NCI-H226 (cell line): ENCODE results near the gene NOX4.

Experiments used
- DNase-seq: peaks from one replicate; pipeline ENCODE4 v3.0.0-alpha.2; 2015

The NOX4 gene

GRCh38 chr11:89490981-89491690 is at the start of gene NOX4:
TSS of gene NOX4 (minus strand) at chr11:89491375. CDS start at chr11:89491246, 129 bp downstream.
- DNase-seq = no peak

- no peak for DNase-seq
Measured at GRCh38 chr11:89540826-89541225, 49.7 kb upstream of the NOX4 start.

GRCh38 chr11:89537936-89538335 is 46.8 kb upstream of the NOX4 start:
- no peak for DNase-seq

GRCh38 chr11:89536926-89537325 is 45.8 kb upstream of the NOX4 start:
- DNase-seq = no peak

GRCh38 chr11:89535221-89535620 is 44.0 kb upstream of the NOX4 start:
- no peak for DNase-seq

- DNase-seq = no peak
Measured at GRCh38 chr11:89529626-89530380, 38.6 kb upstream of the NOX4 start.

GRCh38 chr11:89521792-89522191 is 30.6 kb upstream of the NOX4 start:
- no peak for DNase-seq

- no peak for DNase-seq
Measured at GRCh38 chr11:89521294-89521693, 30.1 kb upstream of the NOX4 start.

- no peak for DNase-seq
Measured at GRCh38 chr11:89516496-89516895, 25.3 kb upstream of the NOX4 start.

- no peak for DNase-seq
Measured at GRCh38 chr11:89508544-89508943, 17.4 kb upstream of the NOX4 start.

GRCh38 chr11:89504270-89504669 is 13.1 kb upstream of the NOX4 start:
- DNase-seq = no peak

GRCh38 chr11:89503422-89503821 is 12.2 kb upstream of the NOX4 start:
- DNase-seq = no peak

GRCh38 chr11:89502301-89502700 is 11.1 kb upstream of the NOX4 start:
- DNase-seq = no peak

- no peak for DNase-seq
Measured at GRCh38 chr11:89500336-89500735, 9.2 kb upstream of the NOX4 start.

- no peak for DNase-seq
Measured at GRCh38 chr11:89498845-89499448, 7.8 kb upstream of the NOX4 start.

GRCh38 chr11:89495951-89496350 is 4.8 kb upstream of the NOX4 start:
- DNase-seq = no peak

GRCh38 chr11:89493431-89493830 is 2.3 kb upstream of the NOX4 start:
- no peak for DNase-seq

GRCh38 chr11:89490602-89490980 is 584 bp downstream of the NOX4 start:
- DNase-seq = no peak

- DNase-seq = no peak
Measured at GRCh38 chr11:89489930-89490329, 1.2 kb downstream of the NOX4 start.

GRCh38 chr11:89487016-89487415 is 4.2 kb downstream of the NOX4 start:
- no peak for DNase-seq

GRCh38 chr11:89484896-89485295 is 6.3 kb downstream of the NOX4 start:
- no peak for DNase-seq

GRCh38 chr11:89477175-89477574 is 14.0 kb downstream of the NOX4 start:
- DNase-seq = no peak

GRCh38 chr11:89463266-89463780 is 27.9 kb downstream of the NOX4 start:
- DNase-seq = no peak

GRCh38 chr11:89458716-89459115 is 32.5 kb downstream of the NOX4 start:
- no peak for DNase-seq
